Astrocyte of the cerebellum (primary cell): ENCODE results near the gene MYL5.

Source experiments
- DNase-seq: peaks from one replicate; pipeline ENCODE4 v3.0.0-alpha.2; 2011; ENCODE audit warnings: low read depth
- H3K4me3 ChIP-seq: 2 replicates; pipeline ENCODE4 v1.5.1; 2011; ENCODE audit warnings: mild to moderate bottlenecking, low read depth, low read length, moderate library complexity
- in situ Hi-C: cut with HindIII; loops from 2 replicates; pipeline ENCODE4 v1.10.0; 2017; ENCODE audit warnings: low sequenced_read_pairs
- TF ChIP-seq, protein P1 (sequence below): IDR thresholded peaks from 2 replicates; pipeline ENCODE4 v1.5.1; 2012; ENCODE audit warnings: low read length, low read depth, moderate library complexity, mild to moderate bottlenecking; ENCODE audit errors: missing control alignments

Gene MYL5

DNA sequence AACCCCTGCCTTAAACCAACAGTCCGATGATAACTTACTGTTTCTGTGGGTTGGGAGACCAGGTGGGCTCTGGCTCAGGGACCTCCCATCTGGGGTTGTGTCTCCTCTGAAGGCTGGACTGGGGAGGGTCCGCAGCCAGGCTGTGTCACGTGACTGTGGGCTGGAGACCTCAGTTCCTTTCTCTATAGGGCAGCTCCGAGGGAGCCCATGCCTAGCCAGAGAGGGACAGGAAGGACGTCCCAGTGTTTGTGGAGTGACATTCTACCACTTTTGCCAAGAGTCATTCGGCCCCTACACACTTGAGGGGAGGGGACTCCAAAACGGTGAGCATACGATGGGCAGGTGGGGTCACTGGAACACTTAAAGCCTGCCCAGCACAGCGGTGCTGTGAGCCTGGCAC is 35.8 kb downstream of the MYL5 start:
- in situ Hi-C loops = no loop called here
- TF ChIP-seq, protein P1, sequence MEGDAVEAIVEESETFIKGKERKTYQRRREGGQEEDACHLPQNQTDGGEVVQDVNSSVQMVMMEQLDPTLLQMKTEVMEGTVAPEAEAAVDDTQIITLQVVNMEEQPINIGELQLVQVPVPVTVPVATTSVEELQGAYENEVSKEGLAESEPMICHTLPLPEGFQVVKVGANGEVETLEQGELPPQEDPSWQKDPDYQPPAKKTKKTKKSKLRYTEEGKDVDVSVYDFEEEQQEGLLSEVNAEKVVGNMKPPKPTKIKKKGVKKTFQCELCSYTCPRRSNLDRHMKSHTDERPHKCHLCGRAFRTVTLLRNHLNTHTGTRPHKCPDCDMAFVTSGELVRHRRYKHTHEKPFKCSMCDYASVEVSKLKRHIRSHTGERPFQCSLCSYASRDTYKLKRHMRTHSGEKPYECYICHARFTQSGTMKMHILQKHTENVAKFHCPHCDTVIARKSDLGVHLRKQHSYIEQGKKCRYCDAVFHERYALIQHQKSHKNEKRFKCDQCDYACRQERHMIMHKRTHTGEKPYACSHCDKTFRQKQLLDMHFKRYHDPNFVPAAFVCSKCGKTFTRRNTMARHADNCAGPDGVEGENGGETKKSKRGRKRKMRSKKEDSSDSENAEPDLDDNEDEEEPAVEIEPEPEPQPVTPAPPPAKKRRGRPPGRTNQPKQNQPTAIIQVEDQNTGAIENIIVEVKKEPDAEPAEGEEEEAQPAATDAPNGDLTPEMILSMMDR = no peak
- no peak overlapping the region for H3K4me3 ChIP-seq
- no peak for DNase-seq

DNA sequence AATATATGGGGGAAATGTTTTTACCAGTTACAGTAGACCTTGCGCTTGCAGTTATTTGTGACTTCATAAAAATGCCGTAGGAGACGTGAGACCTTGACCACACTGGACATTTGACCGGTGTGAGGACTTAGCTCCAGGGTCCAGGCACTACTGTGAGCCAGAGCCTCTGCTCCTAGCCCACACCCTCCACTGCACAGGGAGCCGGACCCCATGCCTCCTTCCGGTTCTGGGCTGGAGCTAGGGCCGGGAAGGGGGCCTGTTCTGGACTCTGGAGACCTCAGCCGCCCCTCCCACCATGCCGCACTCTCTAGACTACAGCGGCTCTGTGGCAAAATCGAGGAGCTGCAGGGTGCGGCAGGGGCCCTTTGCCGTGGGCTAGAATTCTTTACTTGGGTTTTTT is 36.6 kb downstream of the MYL5 start:
- TF ChIP-seq, protein P1 = no peak
- H3K4me3 ChIP-seq = no peak overlapping the region
- no peak for DNase-seq
- in situ Hi-C loops = no loop called here

DNA sequence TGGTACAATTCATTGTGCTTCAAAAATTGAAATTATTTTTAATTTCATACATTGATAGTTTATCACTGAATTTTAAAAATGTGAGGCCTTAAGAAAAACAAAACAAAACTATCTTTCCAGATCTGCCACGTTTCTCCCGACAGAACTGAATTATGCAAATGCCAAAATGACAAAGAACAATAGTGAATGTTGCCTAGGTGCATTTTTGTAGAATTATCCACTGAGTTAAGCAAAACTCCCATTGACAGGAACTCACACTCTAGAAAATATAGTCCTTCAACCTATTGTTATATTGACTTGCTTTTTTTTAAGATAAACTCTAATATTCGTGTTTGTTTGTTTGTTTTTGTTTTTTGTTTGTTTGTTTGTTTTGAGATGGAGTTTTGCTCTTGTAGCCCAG is 37.8 kb downstream of the MYL5 start:
- no peak for DNase-seq
- TF ChIP-seq, protein P1 = no peak
- in situ Hi-C loops = no loop called here
- no peak overlapping the region for H3K4me3 ChIP-seq

DNA sequence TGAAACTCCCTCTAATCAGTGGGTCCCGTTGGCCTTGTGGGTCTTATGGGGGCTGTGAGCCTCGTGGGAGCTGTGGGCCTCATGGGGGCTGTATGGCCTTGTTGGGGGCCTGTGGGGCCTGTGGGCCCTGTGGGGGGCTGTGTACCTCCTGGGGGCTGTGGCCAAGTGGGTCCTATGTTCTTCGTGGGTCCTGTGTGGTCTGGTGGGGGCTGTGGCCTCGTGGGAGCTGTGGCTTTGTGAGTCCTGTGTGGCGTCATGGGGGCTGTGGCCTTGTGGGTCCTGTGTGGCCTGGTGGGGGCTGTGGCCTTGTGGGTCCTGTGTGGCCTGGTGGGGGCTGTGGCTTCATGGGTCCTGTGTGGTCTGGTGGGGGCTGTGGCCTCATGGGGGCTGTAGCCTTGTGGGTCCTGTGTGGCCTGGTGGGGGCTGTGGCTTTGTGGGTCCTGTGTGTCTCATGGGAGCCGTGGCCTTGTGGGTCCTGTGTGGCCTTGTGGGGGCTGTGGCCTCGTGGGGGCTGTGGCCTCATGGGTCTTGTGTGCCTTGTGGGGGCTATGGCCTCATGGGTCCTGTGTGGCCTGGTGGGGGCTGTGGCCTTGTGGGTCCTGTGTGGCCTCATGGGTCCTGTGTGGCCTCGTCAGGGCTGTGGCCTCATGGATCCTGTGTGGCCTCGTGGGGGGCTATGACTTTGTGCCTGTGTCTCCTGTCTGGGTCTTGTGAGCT is 38.7 kb downstream of the MYL5 start:
- in situ Hi-C loops = no loop called here
- no peak for DNase-seq
- TF ChIP-seq, protein P1 = no peak
- H3K4me3 ChIP-seq = no peak overlapping the region

DNA sequence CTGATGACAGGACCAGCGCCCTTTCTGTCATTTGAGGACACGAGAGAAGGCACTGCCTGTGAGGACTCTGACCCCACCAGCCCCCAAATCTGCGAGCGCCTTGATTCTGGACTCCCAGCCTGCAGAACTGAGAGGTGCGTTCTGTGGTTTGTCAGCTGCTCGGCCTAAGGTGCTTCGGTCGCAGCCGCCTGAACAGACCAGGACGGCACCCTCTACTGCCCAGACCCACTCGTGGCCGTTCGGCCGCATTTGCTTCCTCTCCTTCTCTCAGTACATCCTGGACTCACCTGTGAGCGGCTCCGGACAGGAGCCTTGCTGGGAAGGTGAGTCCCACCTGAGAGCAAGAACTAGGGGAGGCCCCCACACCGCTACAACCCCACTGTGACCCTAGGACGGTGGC is 39.7 kb downstream of the MYL5 start:
- TF ChIP-seq, protein P1 = no peak
- no peak for DNase-seq
- in situ Hi-C loops = no loop called here
- H3K4me3 ChIP-seq = no peak overlapping the region

DNA sequence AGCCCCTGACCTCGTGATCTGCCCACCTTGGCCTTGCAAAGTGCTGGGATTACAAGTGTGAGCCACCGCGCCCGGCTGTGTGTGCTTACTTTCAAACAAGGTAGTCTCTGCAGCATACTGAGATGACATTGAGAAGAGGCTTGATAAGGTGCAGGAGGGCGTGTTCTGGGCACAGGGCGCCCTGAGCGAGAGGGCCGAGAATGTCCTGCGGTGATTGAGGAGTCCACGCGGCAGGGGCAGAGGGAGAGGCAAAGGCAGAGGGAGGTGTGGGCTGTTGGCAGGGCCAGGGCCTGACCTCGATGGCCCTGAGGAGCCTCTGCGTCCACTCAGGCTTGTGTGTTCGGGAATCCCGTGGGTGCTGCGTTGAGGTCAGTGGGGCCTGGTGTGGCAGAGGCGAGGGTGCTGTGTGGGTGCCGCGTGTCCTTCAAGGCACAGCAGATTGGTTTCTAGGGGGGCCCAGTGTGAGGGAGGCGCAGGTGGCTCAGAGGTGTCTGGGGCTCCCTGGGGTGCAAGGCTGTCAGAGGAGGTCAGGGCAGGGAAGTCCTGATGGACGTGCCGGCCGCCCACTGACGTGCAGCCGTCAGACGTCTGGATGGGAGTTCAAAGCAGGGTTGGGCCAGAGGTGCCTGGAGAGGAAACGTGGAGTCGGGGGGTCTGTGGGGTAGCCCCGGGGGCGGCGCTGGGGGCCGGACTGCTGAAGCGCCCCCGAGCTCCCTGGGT is 43.4 kb downstream of the MYL5 start:
- in situ Hi-C loops = no loop called here
- no peak overlapping the region for H3K4me3 ChIP-seq
- TF ChIP-seq, protein P1 = no peak

More for the DNA sequence above, 43.4 kb downstream of the MYL5 start:
- DNase-seq = no peak
